ENCODE measurements around the gene ASIC2. TPM values are rescaled to one million over a fixed set of nuclear protein-coding genes. Genes with fewer than 3 reads are reported as not detected.

The ASIC2 gene
- total RNA-seq, 1 experiment from 2014 or later = not detected

DNA sequence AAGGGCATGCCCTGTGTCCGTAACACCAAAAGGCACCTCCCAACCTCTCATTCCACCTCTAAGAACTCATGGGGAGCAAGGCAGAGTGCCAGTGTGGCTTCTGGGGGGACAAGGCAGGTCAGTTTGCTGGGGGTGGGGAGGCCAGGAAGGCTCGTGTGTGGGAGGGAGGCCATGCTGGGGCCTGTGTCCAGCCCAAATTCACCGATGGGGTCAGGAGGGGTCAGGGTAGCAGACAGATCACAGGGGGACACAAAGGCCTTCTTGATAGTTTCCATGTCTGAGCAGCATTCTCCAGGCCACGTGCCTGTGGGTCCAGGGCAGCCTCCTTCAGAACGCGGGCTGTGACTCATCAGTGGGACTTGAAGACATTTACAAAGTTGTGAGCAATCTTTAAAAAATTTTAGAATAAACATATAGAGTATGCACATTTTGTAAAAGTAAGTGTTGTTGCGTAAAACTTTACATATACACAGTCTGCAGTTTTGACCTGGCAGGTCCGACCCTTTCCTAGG, 280.5 kb downstream of the ASIC2 start:
- Mint-ChIP-seq H3K36me3 (ENCODE audit: insufficient read depth, unreplicated experiment) (no peaks in the 10 kb centered on the region), H3K27me3 (ENCODE audit: insufficient read depth, unreplicated experiment) (no peaks in the 10 kb centered on the region), H3K9me3 (ENCODE audit: unreplicated experiment) (no peaks in the 10 kb centered on the region), H3K4me3 (ENCODE audit: unreplicated experiment) (no peak overlapping the region), H3K27ac (ENCODE audit: unreplicated experiment) (no peak overlapping the region), H3K4me1 (ENCODE audit: low read depth, unreplicated experiment) (peaks cover 18% of the 10 kb centered on the region)
- ChIA-PET POLR2A (interaction anchor here (0.7 kb wide), 1 partner anchor 51 kb away, joined by 3 read pairs; no protein-coding TSS in a partner anchor), CTCF (no interaction called here)
- Histone ChIP-seq H3K9me3 (no peaks in the 10 kb centered on the region), H3K36me3 (ENCODE audit: control insufficient read depth, insufficient read depth, low read length) (no peaks in the 10 kb centered on the region), H3K27me3 (replicated peaks; ENCODE audit: control insufficient read depth, insufficient read depth, low read length) (no peaks in the 10 kb centered on the region), H3K4me1 (peaks cover 15% of the 10 kb centered on the region), H3K4me3 (ENCODE audit: low read depth, low read length) (no peak overlapping the region)
- TF ChIP-seq, protein P1, sequence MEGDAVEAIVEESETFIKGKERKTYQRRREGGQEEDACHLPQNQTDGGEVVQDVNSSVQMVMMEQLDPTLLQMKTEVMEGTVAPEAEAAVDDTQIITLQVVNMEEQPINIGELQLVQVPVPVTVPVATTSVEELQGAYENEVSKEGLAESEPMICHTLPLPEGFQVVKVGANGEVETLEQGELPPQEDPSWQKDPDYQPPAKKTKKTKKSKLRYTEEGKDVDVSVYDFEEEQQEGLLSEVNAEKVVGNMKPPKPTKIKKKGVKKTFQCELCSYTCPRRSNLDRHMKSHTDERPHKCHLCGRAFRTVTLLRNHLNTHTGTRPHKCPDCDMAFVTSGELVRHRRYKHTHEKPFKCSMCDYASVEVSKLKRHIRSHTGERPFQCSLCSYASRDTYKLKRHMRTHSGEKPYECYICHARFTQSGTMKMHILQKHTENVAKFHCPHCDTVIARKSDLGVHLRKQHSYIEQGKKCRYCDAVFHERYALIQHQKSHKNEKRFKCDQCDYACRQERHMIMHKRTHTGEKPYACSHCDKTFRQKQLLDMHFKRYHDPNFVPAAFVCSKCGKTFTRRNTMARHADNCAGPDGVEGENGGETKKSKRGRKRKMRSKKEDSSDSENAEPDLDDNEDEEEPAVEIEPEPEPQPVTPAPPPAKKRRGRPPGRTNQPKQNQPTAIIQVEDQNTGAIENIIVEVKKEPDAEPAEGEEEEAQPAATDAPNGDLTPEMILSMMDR (IDR thresholded peaks at IDR 0.05; ENCODE audit: insufficient read depth in 1 of 2, low read depth in 1 of 2, low read length in 1 of 2, severe bottlenecking in 1 of 2, unreplicated experiment in 1 of 2) = no peak
- BruUV-seq (replicated peaks) = no TSS peak
- intact Hi-C loops (cut with micrococcal nuclease; ENCODE audit: unreplicated experiment) = no loop called here
- peak in 1 of 2 experiments; percentile 61 for DNase-seq

DNA sequence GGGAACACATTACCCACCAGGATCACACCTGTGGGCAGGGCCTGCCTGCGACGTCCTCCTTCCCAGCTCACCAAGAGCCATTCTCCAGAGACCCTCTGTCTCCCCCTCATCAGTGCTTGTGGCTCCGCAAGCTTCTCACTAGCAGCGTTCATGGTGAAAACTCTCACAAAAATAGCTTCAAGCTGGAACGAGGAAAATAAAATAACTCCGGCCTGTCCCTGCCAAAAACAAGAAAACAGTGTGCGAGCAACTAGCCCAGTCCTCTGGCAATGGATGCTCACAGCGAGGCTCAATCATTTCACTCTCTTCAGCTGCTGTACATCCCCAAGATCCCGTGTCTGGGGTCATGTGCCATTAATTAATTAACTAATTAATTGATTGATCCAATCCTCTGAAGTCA, 283.5 kb downstream of the ASIC2 start:
- no peak overlapping the region for H3K27ac Mint-ChIP-seq (ENCODE audit: unreplicated experiment)
- no TSS peak for BruUV-seq (replicated peaks)
- peaks cover 4% of the 10 kb centered on the region for H3K27me3 Mint-ChIP-seq (ENCODE audit: insufficient read depth, unreplicated experiment)
- peaks cover 13% of the 10 kb centered on the region for H3K4me1 Mint-ChIP-seq (ENCODE audit: low read depth, unreplicated experiment)
- POLR2A ChIA-PET = no interaction called here
- no peak for DNase-seq
- CTCF ChIA-PET = interaction anchor here (0.6 to 1.9 kb wide), 2 partner anchors 11 to 28 kb away, joined by 4 to 8 read pairs; no protein-coding TSS in a partner anchor
- Histone ChIP-seq H3K9me3 (no peaks in the 10 kb centered on the region), H3K4me3 (ENCODE audit: low read depth, low read length) (no peak overlapping the region), H3K27me3 (replicated peaks; ENCODE audit: control insufficient read depth, insufficient read depth, low read length) (no peaks in the 10 kb centered on the region), H3K36me3 (ENCODE audit: control insufficient read depth, insufficient read depth, low read length) (no peaks in the 10 kb centered on the region), H3K4me1 (peaks cover 12% of the 10 kb centered on the region)
- peaks cover 10% of the 10 kb centered on the region for H3K9me3 Mint-ChIP-seq (ENCODE audit: unreplicated experiment)
- TF ChIP-seq, protein P1 (IDR thresholded peaks at IDR 0.05; ENCODE audit: insufficient read depth in 1 of 2, low read depth in 1 of 2, low read length in 1 of 2, severe bottlenecking in 1 of 2, unreplicated experiment in 1 of 2) = no peak
- no peak overlapping the region for H3K4me3 Mint-ChIP-seq (ENCODE audit: unreplicated experiment)
- no peaks in the 10 kb centered on the region for H3K36me3 Mint-ChIP-seq (ENCODE audit: insufficient read depth, unreplicated experiment)
- intact Hi-C loops (cut with micrococcal nuclease; ENCODE audit: unreplicated experiment) = no loop called here

DNA sequence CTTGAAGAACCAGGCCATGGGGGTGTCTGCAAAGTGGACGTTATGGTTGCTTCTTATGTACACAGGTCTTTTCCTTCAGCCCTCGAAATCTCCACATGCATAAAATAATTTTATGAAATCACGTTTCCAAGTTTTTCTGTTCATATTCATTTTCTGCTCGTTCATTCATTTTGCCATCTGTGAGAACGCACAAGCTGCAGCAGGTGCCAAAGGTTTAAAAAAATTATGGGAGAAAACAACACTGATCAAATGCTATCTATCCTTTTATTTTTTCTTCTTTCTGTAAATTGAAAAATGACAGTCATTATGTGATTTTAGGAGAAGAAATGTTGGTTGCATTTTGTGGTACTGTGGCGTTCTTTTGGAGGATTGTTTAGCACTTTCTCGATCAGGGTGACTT, 285.9 kb downstream of the ASIC2 start:
- no TSS peak for BruUV-seq (replicated peaks)
- peaks cover 4% of the 10 kb centered on the region for H3K27me3 Mint-ChIP-seq (ENCODE audit: insufficient read depth, unreplicated experiment)
- peaks cover 3% of the 10 kb centered on the region for H3K4me1 Mint-ChIP-seq (ENCODE audit: low read depth, unreplicated experiment)
- TF ChIP-seq, protein P1 (IDR thresholded peaks at IDR 0.05; ENCODE audit: insufficient read depth in 1 of 2, low read depth in 1 of 2, low read length in 1 of 2, severe bottlenecking in 1 of 2, unreplicated experiment in 1 of 2) = no peak
- Histone ChIP-seq H3K36me3 (ENCODE audit: control insufficient read depth, insufficient read depth, low read length) (no peaks in the 10 kb centered on the region), H3K4me3 (ENCODE audit: low read depth, low read length) (no peak overlapping the region), H3K27me3 (replicated peaks; ENCODE audit: control insufficient read depth, insufficient read depth, low read length) (no peaks in the 10 kb centered on the region), H3K9me3 (no peaks in the 10 kb centered on the region), H3K4me1 (peaks cover 1% of the 10 kb centered on the region)
- no peak for DNase-seq
- H3K36me3 Mint-ChIP-seq (ENCODE audit: insufficient read depth, unreplicated experiment) = no peaks in the 10 kb centered on the region
- H3K9me3 Mint-ChIP-seq (ENCODE audit: unreplicated experiment) = peaks cover 10% of the 10 kb centered on the region
- POLR2A ChIA-PET = no interaction called here
- intact Hi-C loops (cut with micrococcal nuclease; ENCODE audit: unreplicated experiment) = no loop called here
- CTCF ChIA-PET = no interaction called here
- H3K27ac Mint-ChIP-seq (ENCODE audit: unreplicated experiment) = no peak overlapping the region
- H3K4me3 Mint-ChIP-seq (ENCODE audit: unreplicated experiment) = no peak overlapping the region

Measured in Caco-2 (cell line).